Testis (tissue), 2 donors: Measurements from ENCODE around the gene PPM1H.

Experiments used
- CTCF ChIP-seq, 3 experiments: fragments of 450-650 bp in 2 of 3; fragments of 200-600 bp in 1 of 3; sonication (generic) in 1 of 3; IDR thresholded peaks; one replicate each; pipeline ENCODE4 v1.5.1; 2016 to 2019; ENCODE audit warnings: antibody characterized with exemption in 3 of 3, mild to moderate bottlenecking in 2 of 3, moderate library complexity in 1 of 3
- POLR2A ChIP-seq: fragments of 450-650 bp; IDR thresholded peaks from one replicate; pipeline ENCODE4 v1.6.1; 2017; ENCODE audit warnings: antibody characterized with exemption, mild to moderate bottlenecking, moderate library complexity

DNA sequence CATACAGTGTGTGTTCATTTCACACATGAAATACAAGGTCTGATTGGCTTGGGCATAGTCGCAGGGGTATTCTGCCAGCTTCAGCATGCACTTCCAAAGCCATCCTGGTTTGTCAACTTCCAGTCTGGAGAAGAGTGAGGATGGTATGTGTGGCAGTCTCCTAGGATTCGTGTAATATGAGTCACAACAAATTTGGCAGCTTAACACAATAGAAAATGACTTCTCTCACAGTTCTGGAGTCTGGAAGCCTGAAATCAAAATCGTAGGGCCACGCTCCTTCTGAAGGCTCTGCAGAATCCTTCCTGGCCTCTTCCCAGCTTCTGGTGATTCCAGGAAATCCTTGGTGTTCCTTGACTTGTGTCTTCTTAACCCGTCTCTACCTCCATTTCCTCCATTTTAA, 167.5 kb downstream of the PPM1H start:
- TF ChIP-seq CTCF (IDR thresholded peaks at IDR 0.05) (no peak), POLR2A (no peak)
